GM23248 (cell line): ENCODE data around the gene CERT1. TPM values are rescaled to one million over a fixed set of nuclear protein-coding genes. Genes with fewer than 3 reads are reported as not detected.

Experiments
- DNase-seq: peaks from one replicate; pipeline ENCODE4 v3.0.0-alpha.2; 2015
- H2AFZ ChIP-seq: fragments of 200-600 bp; sonication (generic); 2 replicates; pipeline ENCODE4 v1.6.1; 2016; ENCODE audit warnings: antibody characterized with exemption
- H3F3A ChIP-seq: fragments of 200-600 bp; sonication (generic); 2 replicates; pipeline ENCODE4 v1.6.1; 2016; ENCODE audit warnings: mild to moderate bottlenecking, antibody characterized with exemption, mixed run types; ENCODE audit not compliant: insufficient read depth
- H3K27ac ChIP-seq: fragments of 200-600 bp; sonication (generic); 2 replicates; pipeline ENCODE4 v1.5.1; 2016; ENCODE audit warnings: mild to moderate bottlenecking
- H3K27me3 ChIP-seq: fragments of 200-600 bp; sonication (generic); replicated peaks from 2 replicates; pipeline ENCODE4 v1.6.1; 2016; ENCODE audit warnings: mild to moderate bottlenecking; ENCODE audit not compliant: insufficient read depth
- H3K36me3 ChIP-seq: fragments of 200-600 bp; sonication (generic); 2 replicates; pipeline ENCODE4 v1.6.1; 2016; ENCODE audit warnings: low read depth, mild to moderate bottlenecking
- H3K4me1 ChIP-seq: fragments of 200-600 bp; sonication (generic); 2 replicates; pipeline ENCODE4 v1.6.1; 2016; ENCODE audit warnings: mild to moderate bottlenecking; ENCODE audit not compliant: insufficient read depth
- H3K4me2 ChIP-seq: fragments of 200-600 bp; sonication (generic); one replicate; pipeline ENCODE4 v1.6.1; 2016; ENCODE audit warnings: mild to moderate bottlenecking; ENCODE audit not compliant: unreplicated experiment
- H3K4me3 ChIP-seq: fragments of 200-600 bp; sonication (generic); 2 replicates; pipeline ENCODE4 v1.5.1; 2016; ENCODE audit warnings: mild to moderate bottlenecking
- H3K79me2 ChIP-seq: fragments of 200-600 bp; sonication (generic); 2 replicates; pipeline ENCODE4 v1.6.1; 2016; ENCODE audit warnings: mild to moderate bottlenecking; ENCODE audit not compliant: insufficient read depth
- H3K9ac ChIP-seq: fragments of 200-600 bp; sonication (generic); 2 replicates; pipeline ENCODE4 v1.6.1; 2016; ENCODE audit warnings: mild to moderate bottlenecking
- H3K9me2 ChIP-seq: fragments of 200-600 bp; sonication (generic); 2 replicates; pipeline ENCODE4 v1.6.1; 2016; ENCODE audit warnings: mixed run types, mild to moderate bottlenecking, moderate library complexity; ENCODE audit not compliant: insufficient read depth
- H3K9me3 ChIP-seq: fragments of 200-600 bp; sonication (generic); one replicate; pipeline ENCODE4 v1.6.1; 2017; ENCODE audit warnings: low read depth
- H4K20me1 ChIP-seq: fragments of 200-600 bp; sonication (generic); 2 replicates; pipeline ENCODE4 v1.6.0; 2016; ENCODE audit not compliant: insufficient read depth
- EZH2 ChIP-seq: fragments of 200-600 bp; sonication (generic); IDR thresholded peaks from 2 replicates; pipeline ENCODE4 v1.6.1; 2018; ENCODE audit warnings: antibody characterized with exemption, mild to moderate bottlenecking; ENCODE audit not compliant: insufficient read depth, poor library complexity, severe bottlenecking
- EZH2phosphoT487 ChIP-seq: fragments of 200-600 bp; sonication (generic); IDR thresholded peaks from 2 replicates; pipeline ENCODE4 v1.6.1; 2018; ENCODE audit warnings: antibody characterized with exemption, moderate library complexity, mild to moderate bottlenecking, low read depth; ENCODE audit not compliant: insufficient read depth
- WGBS, 2 experiments: methylation state at CpG; one replicate each; pipeline ENCODE4 v1.1.6; 2015 to 2017; ENCODE audit warnings: low lambda C conversion rate in 2 of 2, low coverage in 1 of 2; ENCODE audit errors: missing lambda C conversion rate in 2 of 2; 5-methylcytosine and 5-hydroxymethylcytosine counted together
- in situ Hi-C: fragments of 300-500 bp; cut with MboI; formaldehyde crosslinking; loops from 2 replicates; pipeline ENCODE4 v1.15.0; 2020
- polyA plus RNA-seq: library from polyadenylated mRNA; unstranded; fragments of >200 nt; fragmentation: Nextera tagmentation; extraction: Ambion mirVana; gene quantifications from 2 replicates; pipeline ENCODE4 v1.2.1, GENCODE V29; 2016
- small RNA-seq: library from RNA; depleted of rRNA; stranded (forward); fragments of <200 nt; gene quantifications from one replicate; pipeline ENCODE3, GENCODE V24; 2014; ENCODE audit warnings: low read depth, low replicate concordance
- total RNA-seq: library from RNA; depleted of rRNA; stranded (reverse); fragments of >200 nt; shearing (Covaris generic); gene quantifications from 2 replicates; pipeline ENCODE4 v1.2.3, GENCODE V29; 2014; rRNA removed

CERT1 gene
- total and polyA plus RNA-seq, 2 experiments from 2014 or later: 15.2 to 17.3 TPM

- Histone ChIP-seq H3K9me2 (no peaks in the 10 kb centered on the region), H3K27me3 (no peaks in the 10 kb centered on the region), H2AFZ (no peak overlapping the region), H4K20me1 (no peaks in the 10 kb centered on the region), H3F3A (peaks cover 6% of the 10 kb centered on the region; the same call in 1 of the 2 replicates), H3K79me2 (no peaks in the 10 kb centered on the region), H3K9ac (no peak overlapping the region), H3K36me3 (no peaks in the 10 kb centered on the region), H3K4me3 (no peak overlapping the region), H3K27ac (no peak overlapping the region), H3K9me3 (no peaks in the 10 kb centered on the region), H3K4me2 (no peak overlapping the region), H3K4me1 (peaks cover 4% of the 10 kb centered on the region; the same call in 1 of the 2 replicates)
- in situ Hi-C loops: no loop called here
- no peak for TF ChIP-seq EZH2
- TF ChIP-seq EZH2phosphoT487: no peak
- WGBS, 2 experiments: 63 to 72% methylated on average over 4 of the region's 4 CpGs
- DNase-seq: no peak
These were observed 180.0 kb downstream of the CERT1 start for GRCh38 chr5:75331095-75332090.

- H3K36me3 ChIP-seq: no peaks in the 10 kb centered on the region
- in situ Hi-C loops: no loop called here
- no peaks in the 10 kb centered on the region for H3K9me3 ChIP-seq
- H3K4me3 ChIP-seq: no peak overlapping the region
- 77 to 83% methylated on average over 7 of the region's 7 CpGs for WGBS, 2 experiments
- H3K27me3 ChIP-seq: no peaks in the 10 kb centered on the region
- H3K4me1 ChIP-seq: no peaks in the 10 kb centered on the region
- H3F3A ChIP-seq: no peaks in the 10 kb centered on the region
- H3K4me2 ChIP-seq: no peak overlapping the region
- TF ChIP-seq EZH2phosphoT487 (no peak), EZH2 (no peak)
- H3K79me2 ChIP-seq: no peaks in the 10 kb centered on the region
- no peaks in the 10 kb centered on the region for H3K9me2 ChIP-seq
- no peak overlapping the region for H2AFZ ChIP-seq
- no peak overlapping the region for H3K9ac ChIP-seq
- H4K20me1 ChIP-seq: no peaks in the 10 kb centered on the region
- H3K27ac ChIP-seq: no peak overlapping the region
- no peak for DNase-seq
These were observed 181.0 kb downstream of the CERT1 start for GRCh38 chr5:75330404-75330803.

Small RNA genes within 50 kb of the gene (small RNA-seq; reads per million reads assigned to genes)
- gene RNU7-175P: not detected

Other genes with a start within 250 kb of the CERT1 start
- gene HMGCR, start 174.4 kb downstream of the CERT1 start, total RNA-seq: 18.1 and 34.0 TPM in 2 replicates
- 14.4 and 17.3 TPM in 2 replicates for gene HMGCR, start 174.4 kb downstream of the CERT1 start, polyA plus RNA-seq
- gene POLK, start 262 bp upstream of the CERT1 start, total RNA-seq: 20.7 and 25.7 TPM in 2 replicates
- 22.2 and 24.2 TPM in 2 replicates for gene POLK, start 262 bp upstream of the CERT1 start, polyA plus RNA-seq
- gene ANKDD1B, start 99.8 kb upstream of the CERT1 start, total RNA-seq: 1.9 TPM in 1 of 2 replicates, not detected in the other
- 0.15 and 0.20 TPM in 2 replicates for gene ANKDD1B, start 99.8 kb upstream of the CERT1 start, polyA plus RNA-seq
- 14.5 and 17.4 TPM in 2 replicates for gene POC5, start 205.8 kb upstream of the CERT1 start, total RNA-seq
- gene POC5, start 205.8 kb upstream of the CERT1 start, polyA plus RNA-seq: 7.7 and 7.9 TPM in 2 replicates